ENCODE results near the gene MOB1B. TPM values are rescaled to one million over a fixed set of nuclear protein-coding genes. Genes with fewer than 3 reads are reported as not detected.
"Not testable (repeated sequence)": the region's sequence is repeated elsewhere in the genome, so short reads cannot be mapped to it uniquely, and the experiment has no call there.

Gene MOB1B
- total RNA-seq, 1 donor from 2014 or later, result 15.8 TPM

DNA sequence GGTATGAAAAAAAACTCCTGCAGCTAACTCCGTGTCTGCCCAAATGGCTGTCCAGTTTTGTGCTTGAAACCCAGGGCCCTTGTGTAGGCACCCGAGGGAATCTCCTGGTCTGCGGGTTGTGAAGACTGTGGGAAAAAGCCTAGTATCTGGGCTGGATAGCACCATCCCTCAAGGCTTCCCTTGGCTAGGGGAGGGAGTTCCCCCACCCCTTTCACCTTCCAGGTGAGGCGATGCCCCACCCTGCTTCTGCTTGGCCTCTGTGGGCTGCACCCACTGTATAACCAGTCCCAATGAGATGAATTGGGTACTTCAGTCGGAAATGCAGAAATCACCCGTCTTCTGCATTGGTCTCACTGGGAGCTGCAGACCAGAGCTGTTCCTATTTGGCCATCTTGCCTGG lies 102.9 kb downstream of the MOB1B start:
- intact Hi-C loops (cut with micrococcal nuclease), result not testable (repeated sequence)

- intact Hi-C loops (cut with micrococcal nuclease), result loop anchor here (1.0 to 2.0 kb wide), 2 partner anchors 13 to 104 kb away; partner anchors contain the start of genes DCK and MOB1B
These were observed 104.2 kb downstream of the MOB1B start for GRCh38 chr4:71006203-71006907.

- intact Hi-C loops (cut with micrococcal nuclease), result no loop called here
These were observed 106.0 kb downstream of the MOB1B start for GRCh38 chr4:71008196-71008595.

GRCh38 chr4:71009086-71009485 lies 106.9 kb downstream of the MOB1B start:
- intact Hi-C loops (cut with micrococcal nuclease), result no loop called here

DNA sequence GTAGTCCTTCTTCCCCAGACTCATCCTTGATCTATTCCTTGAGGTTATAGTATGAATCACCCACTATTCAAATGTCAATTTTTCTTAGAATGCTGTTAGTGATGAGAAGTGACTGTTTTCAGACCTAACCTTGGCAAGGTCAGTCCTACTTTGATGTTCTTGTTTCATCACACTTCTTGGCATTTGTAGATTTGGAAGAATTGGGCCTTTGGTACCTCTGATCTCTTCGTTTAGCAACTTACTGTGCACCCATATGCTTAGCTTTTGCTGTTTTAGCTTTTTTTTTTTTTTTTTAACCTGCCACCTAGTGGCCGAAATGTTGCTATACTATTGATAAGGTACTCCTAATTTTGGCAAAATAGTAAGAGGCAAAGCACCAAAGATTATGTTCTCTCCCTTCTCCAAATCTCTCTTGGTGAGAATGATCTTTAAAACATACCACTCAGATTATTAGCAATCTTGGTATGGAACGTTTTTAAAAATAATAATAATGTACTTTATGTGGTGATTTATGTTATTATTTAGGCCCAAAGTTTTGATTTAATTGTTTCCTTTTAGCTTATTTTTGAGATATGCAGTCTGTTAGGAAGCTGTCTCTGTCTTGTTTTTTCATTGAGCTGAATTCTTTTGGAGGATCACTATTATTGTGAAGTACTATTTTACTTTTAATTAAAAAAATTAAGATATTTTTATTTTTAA lies 107.9 kb downstream of the MOB1B start:
- intact Hi-C loops (cut with micrococcal nuclease), result no loop called here

- intact Hi-C loops (cut with micrococcal nuclease), result no loop called here
These were observed 109.3 kb downstream of the MOB1B start for GRCh38 chr4:71011451-71011850.

DNA sequence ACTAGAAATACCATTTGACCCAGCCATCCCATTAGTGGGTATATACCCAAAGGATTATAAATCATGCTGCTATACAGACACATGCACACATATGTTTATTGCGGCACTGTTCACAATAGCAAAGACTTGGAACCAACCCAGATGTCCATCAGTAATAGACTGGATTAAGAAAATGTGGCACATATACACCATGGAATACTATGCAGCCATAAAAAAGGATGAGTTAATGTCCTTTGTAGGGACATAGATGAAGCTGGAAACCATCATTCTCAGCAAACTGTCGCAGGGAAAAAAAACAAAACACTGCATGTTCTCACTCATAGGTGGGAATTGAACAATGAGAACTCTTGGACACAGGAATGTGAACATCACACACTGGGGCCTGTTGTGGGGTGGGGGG lies 115.2 kb downstream of the MOB1B start:
- intact Hi-C loops (cut with micrococcal nuclease), result not testable (repeated sequence)

DNA sequence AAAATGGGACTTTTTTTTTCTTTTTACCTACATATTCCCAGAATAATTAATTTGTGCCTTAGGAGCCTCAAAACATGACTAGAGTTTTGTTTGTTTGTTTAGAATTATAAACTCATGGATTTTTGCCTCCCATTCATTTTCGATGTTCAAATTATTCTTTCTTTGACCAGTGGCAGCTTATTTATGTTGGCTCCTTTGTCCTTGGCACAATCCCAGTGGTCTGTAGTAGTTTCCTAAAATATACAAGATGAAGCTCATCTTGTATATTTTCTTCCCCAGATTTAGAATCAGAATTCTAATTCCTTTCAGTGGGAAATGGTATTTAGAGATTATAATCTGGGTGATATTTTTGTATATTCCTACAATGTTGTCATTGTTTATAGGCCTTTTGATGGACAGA lies 118.4 kb downstream of the MOB1B start:
- intact Hi-C loops (cut with micrococcal nuclease), result no loop called here

- intact Hi-C loops (cut with micrococcal nuclease), result no loop called here
These were observed 123.5 kb downstream of the MOB1B start for GRCh38 chr4:71025654-71026053.

GRCh38 chr4:71026086-71026485 lies 123.9 kb downstream of the MOB1B start:
- intact Hi-C loops (cut with micrococcal nuclease), result no loop called here

DNA sequence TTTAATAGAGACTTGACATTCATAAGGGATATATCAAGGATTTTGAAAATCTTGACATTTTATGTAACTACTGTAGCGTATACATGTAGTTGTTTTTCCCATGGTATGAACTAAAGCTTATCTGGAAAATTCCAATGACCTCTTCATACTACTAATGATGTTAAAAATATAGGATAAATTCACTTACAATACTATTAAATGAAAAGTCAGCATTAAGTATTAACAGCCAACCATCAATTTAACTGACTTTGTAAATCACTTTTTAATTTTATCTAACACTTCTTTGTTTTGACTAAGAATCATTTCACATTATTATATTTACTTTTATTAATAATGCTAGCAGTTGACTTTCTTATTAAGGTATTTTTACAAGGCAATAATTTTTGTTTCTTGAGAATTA lies 125.4 kb downstream of the MOB1B start:
- intact Hi-C loops (cut with micrococcal nuclease), result no loop called here

- intact Hi-C loops (cut with micrococcal nuclease), result no loop called here
These were observed 127.3 kb downstream of the MOB1B start for GRCh38 chr4:71029504-71029903.

GRCh38 chr4:71032106-71032505 lies 129.9 kb downstream of the MOB1B start:
- intact Hi-C loops (cut with micrococcal nuclease), result not testable (repeated sequence)

Other genes starting within 250 kb of the MOB1B start
- not detected in 2 replicates for gene JCHAIN, start 235.9 kb upstream of the MOB1B start, total RNA-seq
- gene UTP3, start 213.8 kb upstream of the MOB1B start, total RNA-seq, result 28.8 and 30.0 TPM in 2 replicates
- 15.2 and 16.2 TPM in 2 replicates for gene RUFY3, start 180.4 kb upstream of the MOB1B start, total RNA-seq
- gene GRSF1, start 62.5 kb upstream of the MOB1B start, total RNA-seq, result 71.0 and 71.7 TPM in 2 replicates
- 70.8 and 72.7 TPM in 2 replicates for gene DCK, start 91.3 kb downstream of the MOB1B start, total RNA-seq